GM12878 (cell line): ENCODE measurements around the gene INHBC. TPM values are rescaled to one million over a fixed set of nuclear protein-coding genes. Genes with fewer than 3 reads are reported as not detected.

Source experiments
- ATAC-seq: fragments of 200-7000 bp; cut with Tn5 transposase; 3 replicates; pipeline ENCODE4 v1.9.1; 2020; ENCODE audit warnings: mild to moderate bottlenecking, moderate library complexity
- BruUV-seq: library from RNA; stranded (reverse); fragments of 400-500 nt; replicated peaks from 2 replicates; lab custom pipeline; 2021; lab: Mats Ljungman, UMichigan
- CTCF ChIA-PET: fragments of 300-600 bp; sonication (Branson Sonifier 250); formaldehyde crosslinking; extraction: SDS; loops from one replicate; lab custom pipeline; 2021; ENCODE audit warnings: inconsistent platforms; lab: Yijun Ruan, JAX
- POLR2A ChIA-PET: fragments of 350-600 bp; formaldehyde crosslinking; extraction: SDS; loops from one replicate; lab custom pipeline; 2021; ENCODE audit warnings: inconsistent platforms; lab: Charles Lee
- RAD21 ChIA-PET: fragments of 300-600 bp; sonication (Branson Sonifier 250); formaldehyde crosslinking; loops from one replicate; lab custom pipeline; 2023; ENCODE audit warnings: antibody characterized with exemption; ENCODE audit not compliant: unreplicated experiment; lab: Charles Lee
- SMC1A ChIA-PET: fragments of 300-600 bp; sonication (Branson Sonifier 250); formaldehyde crosslinking; loops from one replicate; lab custom pipeline; 2023; ENCODE audit not compliant: unreplicated experiment, uncharacterized antibody; lab: Charles Lee
- DNase-seq: peaks from one replicate; pipeline ENCODE4 v3.0.0-alpha.2; 2011; ENCODE audit warnings: low read depth, low spot score
- FAIRE-seq: peaks from 3 replicates; lab custom pipeline; 2011; peaks lifted over from hg19 to GRCh38; lab: Jason Lieb, UNC
- H2AFZ ChIP-seq: 2 replicates; pipeline ENCODE4 v1.6.0; 2011; ENCODE audit warnings: low read depth, low read length, control low read depth; ENCODE audit not compliant: control insufficient read depth
- H3K27ac ChIP-seq: 2 replicates; pipeline ENCODE4 v1.5.1; 2011; ENCODE audit warnings: control low read depth; ENCODE audit not compliant: control insufficient read depth, insufficient read depth
- H3K27me3 ChIP-seq, 2 experiments: replicated peaks in 1 of 2; 2 replicates each; pipeline versions ENCODE4 v1.6.0 to v1.6.1; 2011; ENCODE audit warnings: low read length in 1 of 2; ENCODE audit not compliant: control insufficient read depth in 2 of 2, insufficient read depth in 2 of 2
- H3K36me3 ChIP-seq, 2 experiments: 2 replicates each; pipeline ENCODE4 v1.5.1; 2011; ENCODE audit warnings: low read length in 1 of 2; ENCODE audit not compliant: control insufficient read depth in 2 of 2, insufficient read depth in 2 of 2
- H3K4me1 ChIP-seq: 2 replicates; pipeline ENCODE4 v1.6.1; 2011; ENCODE audit warnings: mild to moderate bottlenecking, low read length, moderate library complexity, mixed read lengths; ENCODE audit not compliant: control insufficient read depth, insufficient read depth
- H3K4me2 ChIP-seq: 2 replicates; pipeline ENCODE4 v1.6.0; 2011; ENCODE audit warnings: control low read depth; ENCODE audit not compliant: control insufficient read depth, insufficient read depth
- H3K4me3 ChIP-seq: fragments of 200-600 bp; sonication (generic); 2 replicates; pipeline ENCODE4 v1.5.1; 2016
- H3K79me2 ChIP-seq: 2 replicates; pipeline ENCODE4 v1.6.0; 2011; ENCODE audit warnings: low read length; ENCODE audit not compliant: control insufficient read depth, insufficient read depth
- H3K9ac ChIP-seq: 2 replicates; pipeline ENCODE4 v1.8.0; 2011; ENCODE audit warnings: low read length, control low read depth, mixed read lengths; ENCODE audit not compliant: control insufficient read depth, insufficient read depth
- H3K9me3 ChIP-seq: replicated peaks from 3 replicates; pipeline ENCODE4 v1.5.1; 2011; ENCODE audit warnings: mild to moderate bottlenecking, low read length; ENCODE audit not compliant: control insufficient read depth, insufficient read depth
- H4K20me1 ChIP-seq: 2 replicates; pipeline ENCODE4 v1.6.0; 2011; ENCODE audit not compliant: control insufficient read depth, insufficient read depth
- DPF2 ChIP-seq: fragments of 450-650 bp; IDR thresholded peaks from 2 replicates; pipeline ENCODE4 v1.6.1; 2017; ENCODE audit warnings: mild to moderate bottlenecking
- FOXM1 ChIP-seq: IDR thresholded peaks from 2 replicates; pipeline ENCODE4 v1.6.1; 2012; ENCODE audit warnings: low read depth, mild to moderate bottlenecking, inconsistent platforms, low read length, moderate library complexity
- IRF4 ChIP-seq: IDR thresholded peaks from 2 replicates; pipeline ENCODE4 v1.6.1; 2011; ENCODE audit warnings: low read depth, low read length
- JUNB ChIP-seq: IDR thresholded peaks from 2 replicates; pipeline ENCODE4 v1.6.1; 2016; ENCODE audit warnings: antibody characterized with exemption, mild to moderate bottlenecking
- NFYA ChIP-seq: IDR thresholded peaks from 2 replicates; pipeline ENCODE4 v1.6.1; 2011; ENCODE audit warnings: low read depth, mild to moderate bottlenecking, low read length, improper control_type of control experiment, borderline replicate concordance
- NR2F1 ChIP-seq: fragments of 450-650 bp; conservative IDR thresholded peaks from 2 replicates; pipeline ENCODE4 v1.6.1; 2017; ENCODE audit warnings: mild to moderate bottlenecking
- RCOR1 ChIP-seq: conservative IDR thresholded peaks from 2 replicates; pipeline ENCODE4 v1.6.1; 2012; ENCODE audit warnings: low read depth, low read length, improper control_type of control experiment
- TARDBP ChIP-seq: IDR thresholded peaks from 2 replicates; pipeline ENCODE4 v1.6.1; 2016; ENCODE audit warnings: borderline replicate concordance
- WRNIP1 ChIP-seq: IDR thresholded peaks from 2 replicates; pipeline ENCODE4 v1.6.1; 2011; ENCODE audit warnings: low read depth, low read length, improper control_type of control experiment, borderline replicate concordance
- WGBS: methylation state at CpG from one replicate; pipeline ENCODE4 v1.1.6; 2016; ENCODE audit warnings: low lambda C conversion rate; ENCODE audit not compliant: insufficient replicate concordance, insufficient coverage; ENCODE audit errors: missing lambda C conversion rate; 5-methylcytosine and 5-hydroxymethylcytosine counted together
- in situ Hi-C: fragments of 300-500 bp; cut with MboI; formaldehyde crosslinking; loops from 9 replicates; pipeline ENCODE4 v1.14.3; 2018; ENCODE audit warnings: mixed read lengths
- intact Hi-C: fragments of 100-400 bp; cut with micrococcal nuclease; formaldehyde crosslinking; loops from one replicate; pipeline ENCODE4 v1.14.2; 2022; ENCODE audit not compliant: unreplicated experiment
- polyA plus RNA-seq, 11 experiments: library from polyadenylated mRNA; depleted of rRNA in 4 of 11; unstranded in 6 of 11; stranded (reverse) in 5 of 11; fragments of >200 nt; fragmentation: Nextera tagmentation in 4 of 11; fragmentation: Illumina TruSeq in 1 of 11; extraction: Ambion mirVana in 4 of 11; extraction: Trizol in 1 of 11; gene quantifications; 1 replicate in 1 of 11; 2 replicates in 10 of 11; pipeline versions ENCODE4 v1.2.1 to v1.2.3, GENCODE V29; 2011 to 2016; ENCODE audit warnings: inconsistent platforms in 2 of 11, missing spikeins in 2 of 11, low read depth in 1 of 11
- total RNA-seq, 4 experiments: library from RNA; depleted of rRNA in 3 of 4; stranded (reverse); fragments of >200 nt in 3 of 4; fragmentation: Illumina TruSeq in 1 of 4; extraction: Trizol in 1 of 4; gene quantifications; 2 replicates each; pipeline versions ENCODE4 v1.2.1 to v1.2.3, GENCODE V29; 2013 to 2021
- TF ChIP-seq, protein P1 (sequence below): IDR thresholded peaks from 2 replicates; pipeline ENCODE4 v1.6.1; 2011; ENCODE audit warnings: low read depth, low read length, improper control_type of control experiment, borderline replicate concordance

The INHBC gene
- total and polyA plus RNA-seq, 10 of the 15 experiments (the other 5 are each of a cell fraction or from before 2014, with no cell fraction given) = 0.04 to 0.22 (median 0.13) TPM; not detected in 5

- H3K27ac ChIP-seq = no peak overlapping the region
- H2AFZ ChIP-seq = no peak overlapping the region
- in situ Hi-C loops (no loop called here), intact Hi-C loops (no loop called here)
- H3K27me3 ChIP-seq = no peaks in the 10 kb centered on the region
- ATAC-seq = peak; percentile 43; the same call in 2 of the 3 replicates
- H3K4me2 ChIP-seq = no peak overlapping the region
- no peaks in the 10 kb centered on the region for H4K20me1 ChIP-seq
- FAIRE-seq = no peak
- TF ChIP-seq NR2F1 (0 out of 2 replicates have a peak, but pooled peaks have one; percentile 31), TARDBP (no peak)
- BruUV-seq = no TSS peak
- no peak overlapping the region for H3K9ac ChIP-seq
- RAD21 ChIA-PET = no interaction called here
- CTCF ChIA-PET = interaction anchor here (1.5 to 1.8 kb wide), 2 partner anchors 11 to 39 kb away, joined by 4 to 5 read pairs; no protein-coding TSS in a partner anchor
- no peak for DNase-seq
- H3K79me2 ChIP-seq = no peaks in the 10 kb centered on the region; the same call in 1 of the 2 replicates
- POLR2A ChIA-PET = no interaction called here
- H3K4me1 ChIP-seq = no peaks in the 10 kb centered on the region; the same call in 1 of the 2 replicates
- no peak overlapping the region for H3K4me3 ChIP-seq
- no peaks in the 10 kb centered on the region for H3K36me3 ChIP-seq
- SMC1A ChIA-PET = no interaction called here
- WGBS = 54% methylated on average over 8 of the region's 8 CpGs
- H3K9me3 ChIP-seq = no peaks in the 10 kb centered on the region
These were observed 18.3 kb upstream of the INHBC start for GRCh38 chr12:57416039-57416996.

GRCh38 chr12:57418255-57418654 lies 16.3 kb upstream of the INHBC start:
- Histone ChIP-seq H3K27me3 (no peaks in the 10 kb centered on the region), H3K79me2 (no peaks in the 10 kb centered on the region; the same call in none of the 2 replicates), H2AFZ (no peak overlapping the region), H3K4me2 (no peak overlapping the region), H3K4me3 (no peak overlapping the region), H4K20me1 (no peaks in the 10 kb centered on the region), H3K27ac (no peak overlapping the region), H3K4me1 (no peaks in the 10 kb centered on the region; the same call in 1 of the 2 replicates), H3K9me3 (no peaks in the 10 kb centered on the region), H3K36me3 (peaks cover 0 to 7% of the 10 kb centered on the region in 2 experiments; a peak in 2 of 4 replicates), H3K9ac (no peak overlapping the region)
- WGBS = 100% methylated on average over 6 of the region's 9 CpGs
- RAD21 ChIA-PET = no interaction called here
- FAIRE-seq (no peak), ATAC-seq (no peak), DNase-seq (no peak)
- in situ Hi-C loops (no loop called here), intact Hi-C loops (no loop called here)
- SMC1A ChIA-PET = interaction anchor here (0.6 to 1.1 kb wide), 4 partner anchors 9 to 77 kb away, joined by 3 to 5 read pairs (median 4); no protein-coding TSS in a partner anchor
- no TSS peak for BruUV-seq
- POLR2A ChIA-PET = interaction anchor here (0.8 kb wide), 1 partner anchor 12 kb away, joined by 3 read pairs; no protein-coding TSS in a partner anchor
- CTCF ChIA-PET = interaction anchor here (0.6 to 2.0 kb wide), 4 partner anchors 9 to 167 kb away, joined by 3 to 7 read pairs (median 4); partner anchors contain the start of gene STAC3
- TF ChIP-seq DPF2 = no peak
- TF ChIP-seq NFYA = no peak
- no peak for TF ChIP-seq FOXM1
- no peak for TF ChIP-seq IRF4
- TF ChIP-seq, protein P1, sequence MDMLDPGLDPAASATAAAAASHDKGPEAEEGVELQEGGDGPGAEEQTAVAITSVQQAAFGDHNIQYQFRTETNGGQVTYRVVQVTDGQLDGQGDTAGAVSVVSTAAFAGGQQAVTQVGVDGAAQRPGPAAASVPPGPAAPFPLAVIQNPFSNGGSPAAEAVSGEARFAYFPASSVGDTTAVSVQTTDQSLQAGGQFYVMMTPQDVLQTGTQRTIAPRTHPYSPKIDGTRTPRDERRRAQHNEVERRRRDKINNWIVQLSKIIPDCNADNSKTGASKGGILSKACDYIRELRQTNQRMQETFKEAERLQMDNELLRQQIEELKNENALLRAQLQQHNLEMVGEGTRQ = no peak
- TF ChIP-seq JUNB = no peak
- TF ChIP-seq RCOR1 = no peak
- TF ChIP-seq WRNIP1 = no peak
